Stimulated activated CD4-positive, alpha-beta T cell treated with anti-CD3 and anti-CD28 coated beads, TNF-alpha, amount 100 ng/mL, for 24 hours (primary cell): ENCODE results near the gene SLC38A9.

Source experiments
- DNase-seq, 3 experiments: peaks; one replicate each; pipeline ENCODE4 v3.0.0-alpha.2; 2020; ENCODE audit warnings: low read depth in 3 of 3

SLC38A9 gene

GRCh38 chr5:55650386-55650785 lies 61.7 kb downstream of the SLC38A9 start:
- DNase-seq, result no peak

DNA sequence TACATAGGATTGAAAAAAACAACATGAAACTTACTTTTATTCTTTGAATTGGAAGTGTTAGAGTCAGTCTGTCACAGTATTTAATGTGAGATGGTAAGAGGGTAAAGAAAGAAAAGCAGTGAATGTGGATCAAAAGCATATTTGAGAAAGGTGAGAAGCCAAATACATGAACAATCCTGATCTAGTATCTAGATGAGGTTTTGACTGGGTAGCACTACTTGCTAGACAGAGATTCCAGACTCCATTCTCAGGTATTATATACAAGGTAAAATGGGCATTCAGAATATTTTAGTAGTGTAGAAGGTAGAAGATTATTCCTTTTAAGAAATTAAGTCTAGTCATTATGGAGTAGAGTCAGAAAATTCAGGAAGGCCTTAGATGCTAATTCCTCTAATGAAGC lies 62.2 kb downstream of the SLC38A9 start:
- DNase-seq, result no peak

DNA sequence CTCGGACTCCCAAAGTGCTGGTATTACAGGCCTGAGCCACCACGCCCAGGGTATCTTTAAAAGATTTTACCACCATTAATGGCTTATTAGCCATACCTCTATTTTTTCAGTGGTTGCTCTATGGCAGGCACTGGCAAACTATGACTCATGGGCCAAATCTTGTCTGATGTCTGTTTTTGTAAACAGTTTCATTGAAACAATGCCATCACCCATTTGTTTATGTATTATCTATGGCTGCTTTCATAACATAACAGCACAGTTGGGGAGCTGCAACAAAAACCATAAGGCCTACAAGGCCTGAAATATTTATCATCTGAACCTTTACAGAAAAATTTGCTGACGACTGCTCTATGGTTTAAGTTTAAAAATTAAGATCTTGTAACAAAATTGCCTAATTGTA lies 66.8 kb downstream of the SLC38A9 start:
- no peak for DNase-seq

DNA sequence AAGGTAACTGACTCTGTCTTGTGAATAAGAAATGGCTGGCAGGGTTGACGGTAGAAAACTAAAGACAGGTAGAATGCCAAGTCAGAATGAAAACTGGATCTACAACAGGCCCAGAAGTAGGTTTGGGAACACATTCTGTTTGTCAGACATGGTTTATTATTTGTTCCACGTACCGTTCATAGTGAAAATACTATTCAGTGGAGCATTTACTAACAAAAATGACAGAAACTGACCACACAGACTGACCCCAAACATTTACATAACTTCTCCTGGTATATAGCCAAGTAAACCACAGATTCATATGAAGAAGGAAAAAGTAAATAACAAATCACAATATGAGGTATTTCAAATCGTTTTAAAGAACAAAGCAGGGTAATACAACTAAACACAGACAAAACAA lies 73.7 kb downstream of the SLC38A9 start:
- DNase-seq, result no peak

GRCh38 chr5:55638051-55638450 lies 74.1 kb downstream of the SLC38A9 start:
- DNase-seq, result no peak

DNA sequence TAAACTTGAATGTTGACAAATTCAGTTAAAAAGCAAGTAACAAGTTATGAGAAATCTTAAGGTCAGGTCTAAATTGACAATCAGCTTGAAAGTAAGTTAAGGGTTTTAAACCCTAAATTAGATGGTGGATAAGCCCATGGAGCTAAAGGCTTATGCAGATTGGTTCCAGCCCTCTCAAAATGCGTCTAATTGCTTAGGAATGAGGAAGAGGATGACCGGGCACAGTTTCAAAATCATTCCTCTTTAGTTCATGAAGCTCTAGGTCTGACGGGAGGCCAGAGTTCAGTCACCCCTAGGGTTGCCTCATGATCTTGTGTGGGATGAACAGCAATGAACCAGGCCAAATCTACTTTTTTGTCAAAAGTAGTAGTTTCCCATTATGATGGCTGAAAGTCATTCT lies 75.4 kb downstream of the SLC38A9 start:
- DNase-seq, result no peak

GRCh38 chr5:55636177-55636576 lies 75.9 kb downstream of the SLC38A9 start:
- DNase-seq, result no peak

DNA sequence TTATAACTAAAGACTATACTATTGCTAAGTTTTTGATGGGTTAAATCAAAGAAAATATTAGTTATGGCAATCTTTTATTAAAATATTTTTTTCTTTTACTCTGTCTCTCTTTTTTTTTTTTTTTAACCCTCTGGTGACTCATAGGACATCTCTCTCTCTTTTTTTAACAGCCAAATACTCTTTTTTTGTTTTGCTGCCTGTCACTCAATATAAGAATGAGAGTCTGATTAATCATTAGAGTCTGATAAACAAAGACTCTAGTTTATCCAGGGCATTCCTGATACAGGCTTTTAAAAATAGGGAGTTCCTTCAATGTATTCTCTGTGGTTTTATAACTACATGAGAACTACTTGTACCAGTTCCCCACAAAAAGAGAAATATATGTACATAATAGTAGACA lies 77.3 kb downstream of the SLC38A9 start:
- DNase-seq, result no peak

- DNase-seq, result no peak
These were observed 77.8 kb downstream of the SLC38A9 start for GRCh38 chr5:55634209-55634805.

DNA sequence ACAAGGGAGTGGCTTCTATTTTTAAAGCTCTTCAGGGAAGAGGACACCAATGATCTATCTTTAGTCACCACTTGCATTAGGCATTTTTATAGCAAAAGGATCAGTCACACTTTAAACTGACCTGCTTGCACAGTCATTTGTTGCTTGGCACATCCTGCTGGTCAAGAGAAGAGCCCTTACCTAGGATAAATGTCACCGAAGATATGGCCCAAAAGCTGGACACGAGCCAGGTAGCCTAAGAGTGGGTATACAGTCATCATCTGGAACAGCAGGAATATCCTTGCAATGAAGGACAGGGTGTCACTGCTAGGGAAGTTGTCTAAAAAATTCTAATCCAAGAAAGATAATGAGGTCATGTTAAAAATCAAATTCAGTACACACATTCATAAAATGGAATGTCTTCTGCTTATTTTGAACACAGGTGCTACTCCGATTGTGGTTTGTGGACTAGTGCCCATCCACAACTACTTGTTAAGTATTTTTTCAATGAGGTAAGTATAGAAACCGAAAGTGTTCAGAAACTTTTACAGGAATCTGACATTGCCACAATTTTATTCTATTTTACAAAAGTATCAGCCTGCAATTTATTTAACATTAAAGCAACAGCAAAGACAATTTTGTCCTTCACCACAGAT lies 78.4 kb downstream of the SLC38A9 start:
- no peak for DNase-seq

DNA sequence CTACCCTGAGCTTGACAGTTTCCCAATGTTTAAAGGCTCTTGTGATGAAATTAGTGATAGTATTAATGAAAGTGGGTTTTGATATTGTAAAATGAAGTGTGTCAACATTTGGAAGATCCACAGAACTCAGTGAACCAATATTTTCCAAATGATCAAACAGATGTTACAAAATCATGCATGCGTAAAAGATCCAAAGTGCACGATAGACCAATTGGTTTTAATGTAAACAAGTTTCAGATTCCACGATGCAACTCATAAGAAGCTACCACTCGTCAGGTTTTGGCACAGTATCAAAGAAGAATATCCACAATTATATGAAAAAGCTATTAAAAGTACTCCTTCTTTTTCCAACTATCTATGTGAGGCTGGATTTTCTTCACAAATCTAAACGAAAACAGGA lies 82.3 kb downstream of the SLC38A9 start:
- no peak for DNase-seq

DNA sequence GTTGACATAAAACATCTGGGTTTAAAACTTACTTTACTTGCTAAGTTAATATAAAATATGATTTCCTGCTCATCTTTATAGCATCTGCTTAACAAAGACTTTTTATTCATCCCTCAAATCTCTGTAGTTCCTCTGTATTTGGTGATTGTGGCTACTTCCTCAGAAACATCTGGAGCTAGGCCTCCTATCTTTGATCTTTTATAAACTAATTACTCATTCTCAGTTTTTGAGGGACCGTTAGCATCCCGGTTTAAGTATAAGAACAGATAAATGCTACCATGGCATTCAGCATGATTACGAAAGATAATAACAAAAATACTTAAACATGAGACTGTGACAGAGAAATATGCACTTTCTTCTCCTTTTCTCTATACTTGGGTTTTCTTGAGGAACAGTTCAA lies 85.3 kb downstream of the SLC38A9 start:
- DNase-seq, result no peak

DNA sequence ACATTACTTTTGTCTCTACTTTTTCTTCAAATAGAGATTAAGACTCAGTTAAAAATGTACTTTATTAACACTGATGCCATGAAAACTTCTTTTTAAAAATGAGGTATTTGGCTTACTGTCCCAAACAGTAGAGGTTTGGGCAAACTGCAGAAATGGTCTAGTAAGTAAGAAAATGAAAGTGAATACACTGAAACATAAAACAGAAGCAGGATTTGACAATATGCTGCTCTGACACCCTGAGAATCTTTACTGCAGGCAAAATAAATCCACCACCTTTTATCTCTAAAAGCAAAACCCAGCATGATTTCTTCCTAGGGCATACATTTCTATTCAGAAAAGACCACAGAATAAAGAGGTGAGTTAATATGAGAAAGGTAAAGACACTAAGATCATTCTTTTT lies 86.2 kb downstream of the SLC38A9 start:
- DNase-seq, result no peak

- no peak for DNase-seq
These were observed 86.6 kb downstream of the SLC38A9 start for GRCh38 chr5:55625589-55625909.

DNA sequence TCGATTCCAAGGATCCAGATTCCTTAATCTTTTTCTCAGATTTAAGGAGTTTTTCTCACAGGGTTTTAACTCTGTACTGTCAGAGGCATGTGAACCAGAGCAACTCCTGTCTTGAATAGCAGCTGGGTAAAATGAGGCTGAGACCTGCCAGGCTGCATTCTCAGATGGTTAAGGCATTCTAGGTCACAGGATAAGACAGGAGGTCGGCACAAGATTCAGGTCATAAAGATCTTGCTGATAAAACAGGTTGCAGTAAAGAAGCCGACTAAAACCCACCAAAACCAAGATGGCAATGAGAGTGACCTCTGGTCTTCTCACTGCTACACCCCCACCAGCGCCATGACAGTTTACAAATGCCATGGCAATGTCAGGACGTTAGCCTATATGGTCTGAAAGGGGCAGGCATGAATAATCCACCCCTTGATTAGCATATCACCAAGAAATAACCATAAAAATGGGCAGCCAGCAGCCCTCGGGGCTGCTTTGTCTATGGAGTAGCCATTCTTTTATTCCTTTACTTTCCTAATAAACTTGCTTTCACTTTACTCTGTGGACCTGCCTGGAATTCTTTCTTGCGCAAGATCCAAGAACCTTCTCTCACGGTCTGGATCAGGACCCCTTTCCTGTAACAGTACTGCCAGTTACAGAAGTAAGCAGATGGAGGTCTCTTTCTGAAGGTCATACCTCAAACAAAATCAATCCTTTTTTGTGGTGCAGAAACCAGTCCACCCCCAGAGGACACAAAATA lies 87.1 kb downstream of the SLC38A9 start:
- no peak for DNase-seq

DNA sequence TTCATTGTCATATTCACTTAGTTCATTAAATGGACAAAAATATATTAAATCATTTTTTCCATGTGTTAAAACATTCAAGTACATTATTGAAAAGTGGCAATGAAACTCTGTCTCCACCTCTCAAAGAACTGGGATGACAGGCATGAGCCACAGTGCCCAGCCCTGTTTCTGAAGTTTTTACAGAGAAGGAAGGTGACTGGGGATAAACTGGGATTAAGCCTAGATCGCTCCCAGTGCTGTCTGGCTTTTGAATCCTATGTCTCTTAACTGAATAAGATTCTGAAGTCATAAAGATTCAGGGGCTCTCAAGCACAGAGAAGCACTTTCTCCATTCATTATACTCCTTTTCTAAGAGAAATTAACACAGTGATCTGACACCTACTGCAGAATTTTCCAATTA lies 88.3 kb downstream of the SLC38A9 start:
- no peak for DNase-seq

DNA sequence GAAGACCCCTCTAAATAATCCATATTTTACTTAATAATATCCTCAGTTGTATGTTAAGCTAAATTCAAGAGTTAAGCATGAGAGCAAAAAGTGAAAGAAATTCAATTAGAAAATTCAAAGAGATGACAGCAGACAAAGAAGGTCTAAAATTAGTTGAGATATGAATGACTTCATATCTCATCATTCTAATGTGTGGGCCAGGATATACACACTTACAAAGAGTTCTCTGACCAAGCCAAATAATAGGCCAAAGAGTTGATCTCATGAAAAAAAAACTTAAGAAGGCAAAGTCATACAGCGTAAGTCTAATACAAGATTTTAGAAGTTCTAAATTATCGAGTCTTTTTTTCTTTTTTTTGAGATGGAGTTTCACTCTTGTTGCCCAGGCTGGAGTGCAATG lies 89.7 kb downstream of the SLC38A9 start:
- no peak for DNase-seq

DNA sequence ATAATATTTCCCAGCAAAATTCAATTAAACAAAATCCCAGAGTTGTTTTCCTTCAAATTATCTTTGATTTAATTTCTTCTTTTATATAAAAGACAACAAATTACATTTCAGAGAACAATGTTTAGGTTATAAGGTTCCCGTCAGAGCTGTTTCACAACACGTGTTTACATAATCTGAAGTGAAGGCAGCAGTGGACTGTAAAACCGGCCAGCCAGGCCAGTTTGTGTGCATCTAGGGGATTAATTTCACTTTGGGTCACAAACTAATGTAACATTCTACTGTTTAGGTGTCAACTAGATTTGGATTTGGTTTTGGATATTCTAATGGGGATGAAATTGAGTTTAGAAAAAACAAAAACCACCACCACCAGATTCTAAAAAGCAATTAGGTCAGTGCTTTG lies 90.9 kb downstream of the SLC38A9 start:
- DNase-seq, result no peak

- no peak for DNase-seq
These were observed 91.4 kb downstream of the SLC38A9 start for GRCh38 chr5:55620766-55621160.

DNA sequence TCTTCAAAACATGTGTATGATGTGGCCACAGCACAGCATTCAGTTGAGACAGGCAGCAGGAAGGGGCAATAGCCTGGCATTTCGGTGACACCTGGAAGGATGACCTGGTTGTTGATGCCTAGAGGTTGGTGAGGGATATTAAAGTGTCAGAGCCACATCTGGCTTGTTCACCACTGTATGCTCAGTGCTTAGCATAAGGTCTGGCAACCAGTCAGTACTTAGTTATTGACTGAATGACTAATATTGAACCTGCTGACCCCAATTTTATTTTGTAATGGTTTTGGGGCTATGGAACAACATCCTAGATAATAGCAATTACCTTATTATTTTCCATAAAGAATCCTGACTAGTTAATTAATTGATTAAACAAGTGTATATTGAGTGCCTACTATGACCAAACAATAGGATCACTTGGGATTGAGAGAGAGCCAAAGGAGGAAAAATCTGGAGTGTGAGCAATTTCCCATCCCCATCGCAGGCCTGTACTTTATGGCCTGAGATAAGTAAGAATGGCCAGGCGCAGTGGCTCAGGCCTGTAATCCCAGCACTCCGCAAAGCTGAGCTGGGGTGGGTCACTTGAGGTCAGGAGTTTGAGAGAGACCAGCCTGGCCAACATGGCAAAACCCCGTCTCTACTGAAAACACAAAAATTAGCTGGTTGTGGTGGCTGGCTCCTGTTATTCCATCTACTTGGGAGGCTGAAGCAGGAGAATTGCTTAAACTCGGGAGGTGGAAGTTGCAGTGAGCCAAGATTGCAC lies 91.9 kb downstream of the SLC38A9 start:
- no peak for DNase-seq

DNA sequence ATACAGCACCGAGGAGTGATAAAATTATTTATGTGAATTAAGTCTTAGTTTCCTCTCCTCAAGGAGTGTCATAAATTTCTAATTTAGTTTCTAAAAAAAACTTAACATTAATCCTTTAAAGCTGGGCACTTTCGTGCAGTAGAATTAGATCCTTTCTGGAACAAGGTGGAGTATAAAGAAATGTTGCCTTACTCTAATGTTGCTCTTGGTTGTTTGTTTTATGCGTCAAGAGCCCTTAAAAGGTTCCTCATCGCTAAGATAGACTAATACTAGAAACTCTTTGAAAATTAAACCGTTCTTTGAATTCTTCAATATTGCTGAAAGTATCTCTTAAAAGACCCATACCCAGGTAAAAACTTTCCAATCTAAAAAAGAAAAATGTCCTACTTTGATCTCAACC lies 93.8 kb downstream of the SLC38A9 start:
- DNase-seq, result no peak

DNA sequence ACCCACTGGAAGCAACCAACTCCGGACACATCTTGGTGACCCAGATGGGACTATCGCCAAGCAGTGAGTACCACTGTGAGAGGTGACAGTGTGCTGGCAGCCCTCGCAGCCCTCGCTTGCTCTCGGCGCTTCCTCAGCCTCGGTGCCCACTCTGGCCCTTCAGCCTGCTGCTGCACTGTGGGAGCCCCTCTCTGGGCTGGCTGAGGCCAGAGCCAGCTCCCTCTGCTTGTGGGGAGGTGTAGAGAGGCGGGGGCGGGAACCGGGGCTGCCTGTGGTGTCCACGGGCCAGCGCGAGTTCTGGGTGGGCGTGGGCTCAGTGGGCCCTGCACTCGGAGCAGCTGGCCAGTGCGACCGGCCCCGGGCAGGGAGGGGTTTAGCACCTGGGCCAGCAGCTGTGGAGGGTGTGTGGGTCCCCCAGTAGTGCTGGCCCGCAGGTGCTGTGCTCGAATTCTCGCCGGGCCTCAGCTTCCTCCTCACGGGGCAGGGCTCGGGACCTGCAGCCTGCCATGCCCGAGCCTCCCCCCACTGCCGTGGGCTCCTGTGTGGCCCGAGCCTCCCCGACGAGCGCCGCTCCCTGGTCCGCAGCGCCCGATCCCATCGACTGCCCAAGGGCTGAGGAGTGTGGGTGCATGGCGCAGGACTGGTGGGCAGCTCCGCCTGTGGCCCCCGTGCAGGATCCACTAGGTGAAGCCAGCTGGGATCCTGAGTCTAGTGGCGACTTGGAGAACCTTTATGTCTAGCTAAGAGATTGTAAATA lies 98.8 kb downstream of the SLC38A9 start:
- DNase-seq, result no peak
